Suprapubic skin (tissue), 4 donors: Measurements from ENCODE around the gene MS4A5. TPM values are rescaled to one million over a fixed set of nuclear protein-coding genes. Genes with fewer than 3 reads are reported as not detected.

Source experiments
- DNase-seq, 2 donors: peaks; one replicate each; pipeline ENCODE4 v3.0.0-alpha.2; 2019; ENCODE audit warnings: low spot score in 2 of 2
- H3K27ac ChIP-seq: fragments of 200-600 bp; sonication (generic); one replicate; pipeline ENCODE4 v1.5.1; 2019
- H3K27me3 ChIP-seq: fragments of 200-600 bp; sonication (generic); one replicate; pipeline ENCODE4 v1.5.1; 2019
- H3K36me3 ChIP-seq: fragments of 200-600 bp; sonication (generic); one replicate; pipeline ENCODE4 v1.5.1; 2019
- H3K4me1 ChIP-seq: fragments of 200-600 bp; sonication (generic); one replicate; pipeline ENCODE4 v1.5.1; 2019
- H3K4me3 ChIP-seq: fragments of 200-600 bp; sonication (generic); one replicate; pipeline ENCODE4 v1.5.1; 2019; ENCODE audit warnings: mild to moderate bottlenecking
- H3K9me3 ChIP-seq: fragments of 200-600 bp; sonication (generic); one replicate; pipeline ENCODE4 v1.5.1; 2019
- CTCF ChIP-seq, 2 donors: fragments of 200-600 bp in 1 of 2; fragments of 450-650 bp in 1 of 2; sonication (generic) in 1 of 2; IDR thresholded peaks; one replicate each; pipeline ENCODE4 v1.5.1; 2016 to 2019; ENCODE audit warnings: antibody characterized with exemption in 2 of 2, mild to moderate bottlenecking in 1 of 2, moderate library complexity in 1 of 2
- EP300 ChIP-seq: sonication (generic); formaldehyde crosslinking; IDR thresholded peaks from one replicate; pipeline ENCODE4 v1.6.1; 2017; ENCODE audit warnings: antibody characterized with exemption
- POLR2A ChIP-seq, 2 donors: fragments of 450-650 bp; IDR thresholded peaks; one replicate each; pipeline ENCODE4 v1.6.1; 2017; ENCODE audit warnings: antibody characterized with exemption in 2 of 2, mild to moderate bottlenecking in 2 of 2, moderate library complexity in 2 of 2
- POLR2AphosphoS5 ChIP-seq, 3 donors: sonication (generic); formaldehyde crosslinking; IDR thresholded peaks; one replicate each; pipeline ENCODE4 v1.6.1; 2017; ENCODE audit warnings: antibody characterized with exemption in 3 of 3
- WGBS: methylation state at CpG from one replicate; pipeline ENCODE4 v1.1.5; 2018; 5-methylcytosine and 5-hydroxymethylcytosine counted together
- total RNA-seq, 4 donors: library from RNA; depleted of rRNA; stranded (reverse); fragments of >200 nt; gene quantifications; one replicate each; pipeline ENCODE4 v1.1.0, GENCODE V29; 2016

MS4A5 gene
- total RNA-seq, 4 donors from 2014 or later: not detected

- no peak within 1 kb of the TSS for H3K27ac ChIP-seq
- 67% methylated on average over 4 of the region's 4 CpGs for WGBS
- no peaks in the 10 kb centered on the region for H3K36me3 ChIP-seq
- no peaks in the 10 kb centered on the region for H3K9me3 ChIP-seq
- no peaks in the 10 kb centered on the region for H3K4me1 ChIP-seq
- no peak for TF ChIP-seq POLR2AphosphoS5 (IDR thresholded peaks at IDR 0.05)
- no peak for TF ChIP-seq EP300
- no peak for TF ChIP-seq POLR2A (IDR thresholded peaks at IDR 0.05)
- no peak for TF ChIP-seq CTCF (IDR thresholded peaks at IDR 0.05)
- no peak for DNase-seq
- H3K27me3 ChIP-seq: no peaks in the 10 kb centered on the region
- H3K4me3 ChIP-seq: no peak within 1 kb of the TSS
Observed at GRCh38 chr11:60455531-60456042, 26.2 kb downstream of the MS4A5 start, which contains the start of gene MS4A1. MS4A1 (plus strand) TSS chr11:60455847; CDS start chr11:60462375, 6,528 bp downstream.

DNA sequence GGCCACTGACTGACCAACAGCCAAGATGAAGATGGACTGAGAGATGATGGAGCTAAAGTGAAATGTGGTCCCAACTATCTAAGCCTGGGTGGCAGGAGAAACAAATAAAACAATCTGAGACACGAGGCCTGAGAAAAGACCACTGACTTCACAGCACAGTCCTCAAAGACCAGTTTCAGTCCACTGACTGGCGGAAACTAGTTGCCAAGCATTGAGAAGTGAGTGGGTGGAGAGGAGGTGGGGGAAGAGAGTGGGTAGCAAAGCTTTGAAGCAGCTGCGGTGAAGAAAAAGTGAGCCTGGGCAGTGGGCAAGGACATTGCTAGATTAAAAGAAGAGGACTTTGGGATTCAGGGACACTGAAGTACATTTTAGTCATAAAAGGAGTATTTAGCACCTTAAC lies 28.2 kb downstream of the MS4A5 start:
- TF ChIP-seq EP300 (no peak), CTCF (IDR thresholded peaks at IDR 0.05) (no peak), POLR2AphosphoS5 (IDR thresholded peaks at IDR 0.05) (no peak), POLR2A (IDR thresholded peaks at IDR 0.05) (no peak)
- Histone ChIP-seq H3K4me3 (no peak overlapping the region), H3K4me1 (no peaks in the 10 kb centered on the region), H3K36me3 (no peaks in the 10 kb centered on the region), H3K9me3 (no peaks in the 10 kb centered on the region), H3K27me3 (no peaks in the 10 kb centered on the region), H3K27ac (no peak overlapping the region)
- DNase-seq: no peak
- 72% methylated on average over 3 of the region's 3 CpGs for WGBS

GRCh38 chr11:60459345-60459744 lies 30.0 kb downstream of the MS4A5 start:
- H3K9me3 ChIP-seq: no peaks in the 10 kb centered on the region
- TF ChIP-seq POLR2A (IDR thresholded peaks at IDR 0.05) (no peak), CTCF (IDR thresholded peaks at IDR 0.05) (no peak), EP300 (no peak)
- 100% methylated on average over 1 of the region's 1 CpG for WGBS
- H3K36me3 ChIP-seq: no peaks in the 10 kb centered on the region
- no peak overlapping the region for H3K4me3 ChIP-seq
- no peaks in the 10 kb centered on the region for H3K27me3 ChIP-seq
- H3K4me1 ChIP-seq: no peaks in the 10 kb centered on the region
- no peak overlapping the region for H3K27ac ChIP-seq
- no peak for DNase-seq

DNA sequence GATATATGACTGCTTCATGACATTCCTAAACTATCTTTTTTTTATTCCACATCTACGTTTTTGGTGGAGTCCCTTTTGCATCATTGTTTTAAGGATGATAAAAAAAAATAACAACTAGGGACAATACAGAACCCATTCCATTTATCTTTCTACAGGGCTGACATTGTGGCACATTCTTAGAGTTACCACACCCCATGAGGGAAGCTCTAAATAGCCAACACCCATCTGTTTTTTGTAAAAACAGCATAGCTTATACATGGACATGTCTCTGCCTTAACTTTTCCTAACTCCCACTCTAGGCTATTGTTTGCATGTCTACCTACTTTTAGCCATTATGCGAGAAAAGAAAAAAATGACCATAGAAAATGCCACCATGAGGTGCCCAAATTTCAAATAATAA lies 39.5 kb downstream of the MS4A5 start:
- Histone ChIP-seq H3K27ac (no peak overlapping the region), H3K36me3 (no peaks in the 10 kb centered on the region), H3K9me3 (no peaks in the 10 kb centered on the region), H3K4me3 (no peak overlapping the region), H3K27me3 (no peaks in the 10 kb centered on the region), H3K4me1 (no peaks in the 10 kb centered on the region)
- WGBS: 67% methylated on average over 2 of the region's 2 CpGs
- TF ChIP-seq POLR2AphosphoS5 (IDR thresholded peaks at IDR 0.05) (no peak), CTCF (IDR thresholded peaks at IDR 0.05) (no peak), POLR2A (IDR thresholded peaks at IDR 0.05) (no peak), EP300 (no peak)
- DNase-seq: no peak

DNA sequence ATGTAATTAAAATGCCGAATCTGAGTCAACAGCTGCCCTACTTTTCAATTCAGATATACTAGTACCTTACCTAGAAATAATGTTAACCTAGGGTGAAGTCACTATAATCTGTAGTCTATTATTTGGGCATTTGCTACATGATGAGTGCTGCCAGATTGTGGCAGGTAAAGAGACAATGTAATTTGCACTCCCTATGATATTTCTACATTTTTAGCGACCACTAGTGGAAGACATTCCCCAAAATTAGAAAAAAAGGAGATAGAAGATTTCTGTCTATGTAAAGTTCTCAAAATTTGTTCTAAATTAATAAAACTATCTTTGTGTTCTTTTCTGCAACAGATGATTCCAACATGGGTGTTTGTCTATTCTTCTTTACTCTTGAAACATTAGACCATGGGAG lies 40.4 kb downstream of the MS4A5 start:
- no peak overlapping the region for H3K4me3 ChIP-seq
- no peaks in the 10 kb centered on the region for H3K36me3 ChIP-seq
- DNase-seq: no peak
- TF ChIP-seq CTCF (IDR thresholded peaks at IDR 0.05): no peak
- TF ChIP-seq EP300: no peak
- no peak for TF ChIP-seq POLR2AphosphoS5 (IDR thresholded peaks at IDR 0.05)
- no peak for TF ChIP-seq POLR2A (IDR thresholded peaks at IDR 0.05)
- no peak overlapping the region for H3K27ac ChIP-seq
- 61% methylated on average over 2 of the region's 2 CpGs for WGBS
- H3K9me3 ChIP-seq: no peaks in the 10 kb centered on the region
- no peaks in the 10 kb centered on the region for H3K27me3 ChIP-seq
- no peaks in the 10 kb centered on the region for H3K4me1 ChIP-seq
